H1 (cell line): ENCODE data around the gene INHBC. TPM values are rescaled to one million over a fixed set of nuclear protein-coding genes. Genes with fewer than 3 reads are reported as not detected.

Source experiments
- CTCF ChIA-PET: fragments of 300-600 bp; sonication (Branson Sonifier 250); formaldehyde crosslinking; loops from one replicate; lab custom pipeline; 2021; ENCODE audit not compliant: partially characterized antibody; lab: Charles Lee
- POLR2A ChIA-PET: fragments of 300-600 bp; sonication (Branson Sonifier 250); formaldehyde crosslinking; loops from one replicate; lab custom pipeline; 2021; ENCODE audit warnings: inconsistent platforms; ENCODE audit not compliant: partially characterized antibody; lab: Charles Lee
- DNase-seq, 2 experiments: peaks; one replicate each; pipeline versions ENCODE4 v3.0.0 to v3.0.0-alpha.2; 2010 to 2022; ENCODE audit warnings: low spot score in 2 of 2, low read depth in 1 of 2, mixed read lengths in 1 of 2
- FAIRE-seq: peaks from 2 replicates; lab custom pipeline; 2011; peaks lifted over from hg19 to GRCh38; lab: Jason Lieb, UNC
- H2AFZ ChIP-seq: 2 replicates; pipeline ENCODE4 v1.8.1; 2012; ENCODE audit warnings: low read length, inconsistent platforms
- H2AK5ac ChIP-seq: 2 replicates; pipeline ENCODE4 v1.6.1; 2013; ENCODE audit warnings: low read depth, low read length
- H2BK120ac ChIP-seq: replicated peaks from 2 replicates; pipeline ENCODE3; 2013; ENCODE audit warnings: low read depth, low read length, inconsistent platforms
- H2BK12ac ChIP-seq: 2 replicates; pipeline ENCODE4 v1.6.1; 2013; ENCODE audit warnings: low read depth, low read length
- H2BK15ac ChIP-seq: 2 replicates; pipeline ENCODE4 v1.6.1; 2013; ENCODE audit warnings: low read length
- H2BK20ac ChIP-seq: 2 replicates; pipeline ENCODE4 v1.6.1; 2013; ENCODE audit warnings: low read length
- H2BK5ac ChIP-seq: 2 replicates; pipeline ENCODE4 v1.6.1; 2013; ENCODE audit warnings: low read depth, low read length
- H3K14ac ChIP-seq: 2 replicates; pipeline ENCODE4 v1.6.1; 2013; ENCODE audit warnings: inconsistent platforms; ENCODE audit not compliant: insufficient read length
- H3K18ac ChIP-seq: 2 replicates; pipeline ENCODE4 v1.6.1; 2013; ENCODE audit warnings: low read length; ENCODE audit errors: extremely low read depth
- H3K23ac ChIP-seq: 2 replicates; pipeline ENCODE4 v1.6.1; 2013; ENCODE audit warnings: inconsistent platforms; ENCODE audit not compliant: insufficient read length
- H3K23me2 ChIP-seq: 2 replicates; pipeline ENCODE4 v1.6.1; 2013; ENCODE audit warnings: low read depth, low read length
- H3K27ac ChIP-seq: 2 replicates; pipeline ENCODE4 v1.6.1; 2011; ENCODE audit warnings: low read depth, low read length, inconsistent platforms
- H3K27me3 ChIP-seq, 4 experiments: replicated peaks in 1 of 4; 1 replicate in 1 of 4; 2 replicates in 3 of 4; pipeline versions ENCODE4 v1.6.1 to v1.8.1; 2011 to 2013; ENCODE audit warnings: low read length in 3 of 4, mild to moderate bottlenecking in 3 of 4, inconsistent platforms in 2 of 4, mixed read lengths in 2 of 4, moderate library complexity in 1 of 4; ENCODE audit not compliant: control insufficient read depth in 3 of 4, insufficient read depth in 3 of 4; ENCODE audit errors: extremely low read depth in 1 of 4
- H3K36me3 ChIP-seq, 4 experiments: 2 replicates each; pipeline versions ENCODE4 v1.6.1 to v1.8.1; 2011 to 2013; ENCODE audit warnings: mild to moderate bottlenecking in 4 of 4, low read length in 3 of 4, moderate library complexity in 2 of 4, control low read depth in 1 of 4, inconsistent platforms in 1 of 4; ENCODE audit not compliant: insufficient read depth in 4 of 4, control insufficient read depth in 2 of 4
- H3K4ac ChIP-seq: replicated peaks from 2 replicates; pipeline ENCODE3; 2013; ENCODE audit warnings: low read length, low read depth, mixed read lengths, inconsistent platforms; ENCODE audit not compliant: insufficient read length
- H3K4me1 ChIP-seq, 4 experiments: replicated peaks in 1 of 4; 1 replicate in 1 of 4; 2 replicates in 3 of 4; pipeline versions ENCODE4 v1.6.1 to v1.8.1; 2011 to 2013; ENCODE audit warnings: low read length in 3 of 4, inconsistent platforms in 2 of 4, mixed read lengths in 1 of 4; ENCODE audit not compliant: insufficient read depth in 4 of 4, control insufficient read depth in 3 of 4
- H3K4me2 ChIP-seq, 2 experiments: 2 replicates each; pipeline versions ENCODE4 v1.6.1 to v1.8.1; 2011 to 2013; ENCODE audit warnings: low read depth in 2 of 2, low read length in 2 of 2, control low read depth in 1 of 2, inconsistent platforms in 1 of 2, mild to moderate bottlenecking in 1 of 2; ENCODE audit not compliant: insufficient read depth in 1 of 2
- H3K4me3 ChIP-seq, 4 experiments: fragments of 200-600, 300-600 bp in 1 of 4; sonication (generic), shearing (Covaris generic), sonication (Bioruptor Twin) in 1 of 4; 2 replicates each; pipeline versions ENCODE4 v1.5.1 to v1.8.1; 2011 to 2016; ENCODE audit warnings: low read length in 4 of 4, low read depth in 3 of 4, control low read depth in 2 of 4, inconsistent platforms in 2 of 4, mild to moderate bottlenecking in 2 of 4, mixed read lengths in 1 of 4, moderate library complexity in 1 of 4; ENCODE audit not compliant: insufficient read depth in 2 of 4; ENCODE audit errors: extremely low read depth in 1 of 4
- H3K56ac ChIP-seq: replicated peaks from 2 replicates; pipeline ENCODE3; 2013; ENCODE audit warnings: low read depth, mild to moderate bottlenecking, mixed read lengths, low read length, inconsistent platforms; ENCODE audit not compliant: insufficient read length
- H3K79me1 ChIP-seq: 2 replicates; pipeline ENCODE4 v1.6.1; 2013; ENCODE audit warnings: low read depth, low read length, control low read depth
- H3K79me2 ChIP-seq, 2 experiments: 2 replicates each; pipeline versions ENCODE4 v1.6.1 to v1.8.1; 2012 to 2013; ENCODE audit warnings: low read length in 2 of 2, mild to moderate bottlenecking in 2 of 2, inconsistent platforms in 1 of 2; ENCODE audit not compliant: insufficient read depth in 2 of 2, control insufficient read depth in 1 of 2
- H3K9ac ChIP-seq, 4 experiments: replicated peaks in 1 of 4; 1 replicate in 1 of 4; 2 replicates in 3 of 4; pipeline versions ENCODE4 v1.6.1 to v1.8.1; 2011 to 2013; ENCODE audit warnings: low read depth in 3 of 4, low read length in 3 of 4, control low read depth in 2 of 4, mild to moderate bottlenecking in 2 of 4, moderate library complexity in 2 of 4, inconsistent platforms in 1 of 4; ENCODE audit errors: extremely low read depth in 1 of 4
- H3K9me3 ChIP-seq, 2 experiments: 2 replicates each; pipeline versions ENCODE4 v1.6.1 to v1.8.1; 2012 to 2013; ENCODE audit warnings: mild to moderate bottlenecking in 2 of 2, moderate library complexity in 2 of 2, control low read depth in 1 of 2, inconsistent platforms in 1 of 2, low read depth in 1 of 2, low read length in 1 of 2, mixed read lengths in 1 of 2; ENCODE audit not compliant: insufficient read depth in 2 of 2
- H4K20me1 ChIP-seq, 2 experiments: replicated peaks in 1 of 2; 2 replicates each; pipeline versions ENCODE3 to v1.8.1; 2011 to 2013; ENCODE audit warnings: inconsistent platforms in 2 of 2, low read length in 2 of 2, mild to moderate bottlenecking in 1 of 2; ENCODE audit not compliant: insufficient read depth in 2 of 2, control insufficient read depth in 1 of 2
- H4K5ac ChIP-seq: 2 replicates; pipeline ENCODE4 v1.6.1; 2013; ENCODE audit warnings: low read length, low read depth, mixed read lengths, inconsistent platforms; ENCODE audit not compliant: insufficient read length
- H4K8ac ChIP-seq: 2 replicates; pipeline ENCODE4 v1.8.0; 2013; ENCODE audit warnings: mild to moderate bottlenecking, moderate library complexity, low read length, inconsistent platforms; ENCODE audit not compliant: insufficient read depth; ENCODE audit errors: extremely low read depth
- H4K91ac ChIP-seq: replicated peaks from 2 replicates; pipeline ENCODE3; 2013; ENCODE audit warnings: low read length, mixed read lengths, inconsistent platforms; ENCODE audit not compliant: insufficient read length
- CBX5 ChIP-seq: fragments of 300-800, 300-1000 bp; sonication (generic); IDR thresholded peaks from 2 replicates; pipeline ENCODE4 v1.7.1; 2016; ENCODE audit warnings: antibody characterized with exemption, low read length, low read depth
- CREB1 ChIP-seq: IDR thresholded peaks from 2 replicates; pipeline ENCODE4 v1.6.1; 2012; ENCODE audit warnings: inconsistent platforms
- JUND ChIP-seq: IDR thresholded peaks from 2 replicates; pipeline ENCODE4 v1.6.1; 2011; ENCODE audit warnings: mild to moderate bottlenecking, improper control_type of control experiment, low read length
- NANOG ChIP-seq: IDR thresholded peaks from 2 replicates; pipeline ENCODE4 v1.6.1; 2011; ENCODE audit warnings: low read length, low read depth, mild to moderate bottlenecking, inconsistent platforms; ENCODE audit not compliant: insufficient read depth, poor library complexity, severe bottlenecking
- POLR2A ChIP-seq, 2 experiments: IDR thresholded peaks; 1 replicate in 1 of 2; 2 replicates in 1 of 2; pipeline ENCODE4 v1.6.1; 2011; ENCODE audit warnings: low read depth in 2 of 2, low read length in 2 of 2, mild to moderate bottlenecking in 2 of 2; ENCODE audit errors: control extremely low read depth in 1 of 2
- POU5F1 ChIP-seq: IDR thresholded peaks from 2 replicates; pipeline ENCODE4 v1.6.1; 2011; ENCODE audit warnings: low read depth, mild to moderate bottlenecking, low read length, moderate library complexity
- RXRA ChIP-seq: IDR thresholded peaks from 2 replicates; pipeline ENCODE4 v1.6.1; 2011; ENCODE audit warnings: low read depth, mild to moderate bottlenecking, low read length, moderate library complexity; ENCODE audit not compliant: insufficient read depth
- SP4 ChIP-seq: IDR thresholded peaks from 2 replicates; pipeline ENCODE4 v1.6.1; 2012; ENCODE audit warnings: low read length, inconsistent platforms
- TBP ChIP-seq: IDR thresholded peaks from 2 replicates; pipeline ENCODE4 v1.6.1; 2011; ENCODE audit warnings: low read depth, low read length, improper control_type of control experiment
- ZNF274 ChIP-seq: IDR thresholded peaks from 2 replicates; pipeline ENCODE4 v1.7.0; 2012; ENCODE audit warnings: low read length, borderline replicate concordance; ENCODE audit errors: extremely low read depth
- WGBS, 2 experiments: shearing (Covaris generic) in 1 of 2; methylation state at CpG; one replicate each; pipeline versions ENCODE4 v1.1.6 to v1.1.7; 2013 to 2015; ENCODE audit warnings: low lambda C conversion rate in 2 of 2, mixed read lengths in 2 of 2, inconsistent platforms in 1 of 2, low coverage in 1 of 2, missing lambda C conversion rate in 1 of 2; ENCODE audit not compliant: insufficient replicate concordance in 2 of 2, insufficient coverage in 1 of 2, insufficient read length in 1 of 2; ENCODE audit errors: extremely low coverage in 1 of 2, missing lambda C conversion rate in 1 of 2; 5-methylcytosine and 5-hydroxymethylcytosine counted together
- polyA plus RNA-seq, 7 experiments: library from polyadenylated mRNA; depleted of rRNA in 3 of 7; stranded (reverse) in 5 of 7; unstranded in 2 of 7; fragments of >200 nt in 5 of 7; fragments of 200-250 nt in 2 of 7; gene quantifications; 1 replicate in 5 of 7; 2 replicates in 1 of 7; 4 replicates in 1 of 7; pipeline versions ENCODE4 v1.2.1 to v1.2.3, GENCODE V29; 2011 to 2013; ENCODE audit warnings: missing spikeins in 2 of 7, mixed read lengths in 2 of 7
- total RNA-seq: library from RNA; stranded (reverse); fragmentation: NEBNext Ultra II Directional; extraction: Animal tissue kit (Norgen Biotek cat#: 25700); gene quantifications from 2 replicates; pipeline ENCODE4 v1.2.1, GENCODE V29; 2021
- TF ChIP-seq, protein P1 (sequence below): IDR thresholded peaks from 2 replicates; pipeline ENCODE4 v1.6.1; 2012; ENCODE audit warnings: inconsistent platforms
- TF ChIP-seq, protein P2 (sequence below), 3 experiments: IDR thresholded peaks; 1 replicate in 2 of 3; 2 replicates in 1 of 3; pipeline versions ENCODE4 v1.5.1 to v1.6.1; 2011; ENCODE audit warnings: low read length in 3 of 3, mild to moderate bottlenecking in 3 of 3, inconsistent platforms in 2 of 3, low read depth in 1 of 3, moderate library complexity in 1 of 3; ENCODE audit not compliant: insufficient read depth in 1 of 3; ENCODE audit errors: control extremely low read depth in 1 of 3

INHBC gene
- total and polyA plus RNA-seq, 2 of the 8 experiments (the other 6 are each of a cell fraction or from before 2014, with no cell fraction given): 0.15 TPM; not detected in 1

DNA sequence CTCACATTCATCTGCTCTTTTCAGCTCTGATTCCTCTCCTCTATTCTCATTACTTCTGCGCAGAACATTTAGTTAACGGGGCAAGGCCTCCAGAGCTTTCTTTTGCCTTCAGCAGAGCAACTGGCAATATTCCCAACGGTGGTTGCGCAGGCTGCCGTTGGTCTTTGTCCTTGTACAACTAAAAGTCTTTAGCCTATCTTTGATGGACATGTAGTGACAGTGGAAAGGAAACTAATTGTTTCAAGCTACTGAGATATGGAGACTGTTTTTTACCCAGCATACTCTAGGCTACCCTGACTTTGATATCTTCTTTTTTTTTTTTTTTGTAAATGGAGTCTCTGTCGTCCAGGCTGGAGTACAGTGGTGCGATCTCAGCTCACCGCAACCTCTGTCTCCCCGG lies 16.3 kb upstream of the INHBC start:
- Histone ChIP-seq H3K79me2 (0 out of 4 replicates have a peak, but pooled peaks cover 0 to 4% of the 10 kb centered on the region in 2 experiments), H3K4me1 (no peaks in the 10 kb centered on the region; a peak in 1 of 7 replicates), H2BK20ac (no peak overlapping the region), H3K14ac (no peak overlapping the region), H2AK5ac (no peak overlapping the region), H3K4me2 (no peak overlapping the region), H3K18ac (no peak overlapping the region), H3K9me3 (no peaks in the 10 kb centered on the region), H2BK15ac (no peak overlapping the region), H4K5ac (no peak overlapping the region), H3K4me3 (no peak overlapping the region), H2BK12ac (no peak overlapping the region), H3K27ac (no peak overlapping the region), H2AFZ (no peak overlapping the region), H3K79me1 (peaks cover 2% of the 10 kb centered on the region; the same call in 1 of the 2 replicates), H4K91ac (no peak overlapping the region), H4K8ac (no peak overlapping the region), H2BK120ac (no peak overlapping the region), H3K27me3 (no peaks in the 10 kb centered on the region), H4K20me1 (peaks cover 0 to 4% of the 10 kb centered on the region in 2 experiments), H3K36me3 (no peaks in the 10 kb centered on the region), H3K23me2 (no peaks in the 10 kb centered on the region), H3K56ac (no peak overlapping the region), H3K9ac (no peak overlapping the region), H2BK5ac (no peak overlapping the region), H3K23ac (no peak overlapping the region), H3K4ac (no peak overlapping the region)
- DNase-seq (no peak), FAIRE-seq (no peak)
- ChIA-PET POLR2A (interaction anchor here (0.7 to 2.2 kb wide), 4 partner anchors 12 to 124 kb away, joined by 3 to 8 read pairs (median 3); no protein-coding TSS in a partner anchor), CTCF (interaction anchor here (0.6 to 2.7 kb wide), 5 partner anchors 13 to 153 kb away, joined by 3 to 12 read pairs (median 3); no protein-coding TSS in a partner anchor)
- 92% methylated on average over 5 of the region's 9 CpGs; no CpG with 5 or more reads in 1 of the 2 experiments for WGBS, 2 experiments
- TF ChIP-seq POLR2A (IDR thresholded peaks at IDR 0.05; ENCODE audit: control extremely low read depth in 1 of 2, low read depth in 2 of 2, low read length in 2 of 2) (no peak), CBX5 (no peak), ZNF274 (no peak), CREB1 (no peak), RXRA (no peak), JUND (no peak), TBP (no peak), NANOG (no peak), POU5F1 (no peak), SP4 (no peak)
- TF ChIP-seq, protein P1, sequence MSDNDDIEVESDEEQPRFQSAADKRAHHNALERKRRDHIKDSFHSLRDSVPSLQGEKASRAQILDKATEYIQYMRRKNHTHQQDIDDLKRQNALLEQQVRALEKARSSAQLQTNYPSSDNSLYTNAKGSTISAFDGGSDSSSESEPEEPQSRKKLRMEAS: no peak
- TF ChIP-seq, protein P2, sequence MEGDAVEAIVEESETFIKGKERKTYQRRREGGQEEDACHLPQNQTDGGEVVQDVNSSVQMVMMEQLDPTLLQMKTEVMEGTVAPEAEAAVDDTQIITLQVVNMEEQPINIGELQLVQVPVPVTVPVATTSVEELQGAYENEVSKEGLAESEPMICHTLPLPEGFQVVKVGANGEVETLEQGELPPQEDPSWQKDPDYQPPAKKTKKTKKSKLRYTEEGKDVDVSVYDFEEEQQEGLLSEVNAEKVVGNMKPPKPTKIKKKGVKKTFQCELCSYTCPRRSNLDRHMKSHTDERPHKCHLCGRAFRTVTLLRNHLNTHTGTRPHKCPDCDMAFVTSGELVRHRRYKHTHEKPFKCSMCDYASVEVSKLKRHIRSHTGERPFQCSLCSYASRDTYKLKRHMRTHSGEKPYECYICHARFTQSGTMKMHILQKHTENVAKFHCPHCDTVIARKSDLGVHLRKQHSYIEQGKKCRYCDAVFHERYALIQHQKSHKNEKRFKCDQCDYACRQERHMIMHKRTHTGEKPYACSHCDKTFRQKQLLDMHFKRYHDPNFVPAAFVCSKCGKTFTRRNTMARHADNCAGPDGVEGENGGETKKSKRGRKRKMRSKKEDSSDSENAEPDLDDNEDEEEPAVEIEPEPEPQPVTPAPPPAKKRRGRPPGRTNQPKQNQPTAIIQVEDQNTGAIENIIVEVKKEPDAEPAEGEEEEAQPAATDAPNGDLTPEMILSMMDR (IDR thresholded peaks at IDR 0.05; ENCODE audit: control extremely low read depth in 1 of 3, insufficient read depth in 1 of 3, low read depth in 1 of 3, low read length in 3 of 3): no peak
